ENCODE measurements around the gene USP40.

Gene USP40

DNA sequence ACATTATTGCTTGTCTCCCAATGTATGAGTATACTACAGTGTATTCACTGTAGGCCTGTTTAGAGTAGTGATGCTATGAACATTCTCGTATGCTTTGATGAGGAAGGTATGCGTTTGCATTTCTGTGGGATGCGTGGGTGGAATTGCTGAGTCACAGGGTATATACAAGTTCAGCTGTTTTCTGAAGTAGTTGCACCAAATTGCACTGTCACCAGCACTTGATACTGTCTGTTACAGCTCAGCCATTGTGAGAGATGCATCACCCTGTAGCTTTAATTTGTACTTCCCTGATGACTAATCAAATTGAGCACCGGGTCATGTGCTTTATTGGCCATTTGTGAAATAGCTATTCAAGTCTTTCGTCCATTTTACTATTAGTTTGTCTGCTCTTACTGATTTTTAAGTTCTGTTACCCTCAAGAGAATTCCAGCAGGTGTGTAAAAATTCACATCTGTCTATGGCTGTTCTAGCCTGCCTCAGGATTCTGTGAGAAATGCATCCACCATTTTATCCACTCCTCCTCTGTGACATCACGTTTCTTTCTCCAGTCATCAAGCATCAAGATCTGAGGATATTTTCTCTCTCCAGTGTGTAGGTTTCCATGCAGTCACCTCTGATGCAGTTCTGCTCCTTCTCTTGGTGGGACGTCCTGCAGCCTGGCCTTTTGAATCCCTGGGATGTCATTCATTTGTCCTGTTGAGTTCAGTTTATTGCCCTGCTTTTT is 139.8 kb downstream of the USP40 start:
- DNase-seq (ENCODE audit: low spot score) = no peak
